ENCODE data around the gene HTR3B.
"Not testable (repeated sequence)": the region's sequence is repeated elsewhere in the genome, so short reads cannot be mapped to it uniquely, and the experiment has no call there.

The HTR3B gene

GRCh38 chr11:113904379-113905101 is at the start of gene HTR3B:
HTR3B (plus strand) TSS chr11:113904796; CDS start chr11:113904934, 138 bp downstream.
- DNase-seq: no peak

- DNase-seq: no peak
Observed at GRCh38 chr11:113855803-113856202, 48.8 kb upstream of the HTR3B start.

GRCh38 chr11:113856966-113857759 is 47.4 kb upstream of the HTR3B start:
- DNase-seq: no peak

GRCh38 chr11:113859665-113860064 is 44.9 kb upstream of the HTR3B start:
- peak; percentile 61 for DNase-seq

- no peak for DNase-seq
Observed at GRCh38 chr11:113862435-113862834, 42.2 kb upstream of the HTR3B start.

- DNase-seq: no peak
Observed at GRCh38 chr11:113864410-113864809, 40.2 kb upstream of the HTR3B start.

- no peak for DNase-seq
Observed at GRCh38 chr11:113865873-113866272, 38.7 kb upstream of the HTR3B start.

GRCh38 chr11:113867843-113868503 is 36.6 kb upstream of the HTR3B start:
- DNase-seq: no peak

- DNase-seq: no peak
Observed at GRCh38 chr11:113871336-113871735, 33.3 kb upstream of the HTR3B start.

- peak; percentile 57 for DNase-seq
Observed at GRCh38 chr11:113873236-113873626, 31.4 kb upstream of the HTR3B start.

GRCh38 chr11:113874096-113874495 is 30.5 kb upstream of the HTR3B start:
- DNase-seq: no peak

- peak; percentile 82 for DNase-seq
Observed at GRCh38 chr11:113874581-113875233, 29.9 kb upstream of the HTR3B start.

- DNase-seq: peak; percentile 98
Observed at GRCh38 chr11:113875234-113876073, 29.1 kb upstream of the HTR3B start, which contains the start of gene USP28. USP28 (minus strand) TSS chr11:113875572; CDS start chr11:113875501, 71 bp downstream.

GRCh38 chr11:113876074-113876797 is 28.4 kb upstream of the HTR3B start:
- DNase-seq: no peak

GRCh38 chr11:113876798-113877669 is 27.6 kb upstream of the HTR3B start:
- no peak for DNase-seq

GRCh38 chr11:113877670-113878055 is 26.9 kb upstream of the HTR3B start:
- DNase-seq: no peak

GRCh38 chr11:113879446-113879845 is 25.1 kb upstream of the HTR3B start:
- not testable (repeated sequence) for DNase-seq

GRCh38 chr11:113880971-113881370 is 23.6 kb upstream of the HTR3B start:
- no peak for DNase-seq

- no peak for DNase-seq
Observed at GRCh38 chr11:113881856-113882255, 22.7 kb upstream of the HTR3B start.

- no peak for DNase-seq
Observed at GRCh38 chr11:113884361-113884836, 20.2 kb upstream of the HTR3B start.

Data from NCI-H526 treated with DMSO at 0.1 percent for 48 hours (cell line).